Omental fat pad (tissue), 4 donors: ENCODE data around the gene MRPS27. TPM values are rescaled to one million over a fixed set of nuclear protein-coding genes. Genes with fewer than 3 reads are reported as not detected.

Source experiments
- ATAC-seq: fragments of 150-250 bp; one replicate; pipeline ENCODE4 v1.9.1; 2016; ENCODE audit warnings: mild to moderate bottlenecking, moderate library complexity; ENCODE audit not compliant: low FRiP score
- DNase-seq: peaks from one replicate; pipeline ENCODE4 v3.0.0-alpha.2; 2019; ENCODE audit warnings: low spot score
- CTCF ChIP-seq, 3 donors: fragments of 450-650 bp; IDR thresholded peaks; one replicate each; pipeline ENCODE4 v1.5.1; 2016 to 2017; ENCODE audit warnings: antibody characterized with exemption in 3 of 3, mild to moderate bottlenecking in 3 of 3, moderate library complexity in 2 of 3
- total RNA-seq, 4 donors: library from RNA; depleted of rRNA; stranded (reverse); fragments of >200 nt; gene quantifications; one replicate each; pipeline ENCODE4 v1.1.0, GENCODE V29; 2016

Gene MRPS27
- total RNA-seq, 4 donors from 2014 or later: 45.4 to 53.9 (median 51.4) TPM

- no peak for ATAC-seq
Observed at GRCh38 chr5:72308853-72309191, 11.2 kb downstream of the MRPS27 start.

GRCh38 chr5:72307968-72308852 is 11.8 kb downstream of the MRPS27 start:
- DNase-seq (peak; percentile 77), ATAC-seq (peak; percentile 100)
- TF ChIP-seq CTCF (IDR thresholded peaks at IDR 0.05): peak in 2 of 3 donors; percentile 16 to 77

More at GRCh38 chr5:72308853-72309191, 11.2 kb downstream of the MRPS27 start:
- DNase-seq: no peak
- no peak for TF ChIP-seq CTCF (IDR thresholded peaks at IDR 0.05)

- DNase-seq (no peak), ATAC-seq (no peak)
- no peak for TF ChIP-seq CTCF (IDR thresholded peaks at IDR 0.05)
Observed at GRCh38 chr5:72307573-72307967, 12.5 kb downstream of the MRPS27 start.

- DNase-seq (no peak), ATAC-seq (no peak)
- no peak for TF ChIP-seq CTCF (IDR thresholded peaks at IDR 0.05)
Observed at GRCh38 chr5:72305194-72306142, 14.6 kb downstream of the MRPS27 start.

- no peak for ATAC-seq
- no peak for TF ChIP-seq CTCF (IDR thresholded peaks at IDR 0.05)
- no peak for DNase-seq
Observed at GRCh38 chr5:72302171-72302570, 17.9 kb downstream of the MRPS27 start.

- TF ChIP-seq CTCF (IDR thresholded peaks at IDR 0.05): no peak
- DNase-seq: no peak
- ATAC-seq: no peak
Observed at GRCh38 chr5:72301557-72301956, 18.5 kb downstream of the MRPS27 start.
